Liver (tissue), 9 donors: Measurements from ENCODE around the gene RPS28. TPM values are rescaled to one million over a fixed set of nuclear protein-coding genes. Genes with fewer than 3 reads are reported as not detected.
A peak's percentile ranks its signal among the peaks of the same experiment; 100 is the strongest.

Experiments
- DNase-seq: peaks from one replicate; pipeline ENCODE4 v3.0.0-alpha.2; 2017; ENCODE audit warnings: low spot score
- H3K27ac ChIP-seq, 2 donors: one replicate each; pipeline ENCODE4 v1.7.0; 2013; ENCODE audit warnings: inconsistent platforms in 2 of 2, low read length in 2 of 2, control low read depth in 1 of 2, low read depth in 1 of 2, mild to moderate bottlenecking in 1 of 2
- H3K27me3 ChIP-seq, 4 donors: one replicate each; pipeline versions ENCODE4 v1.6.1 to v1.7.0; 2013; ENCODE audit warnings: low read length in 3 of 4, inconsistent platforms in 1 of 4, mild to moderate bottlenecking in 1 of 4, moderate library complexity in 1 of 4; ENCODE audit not compliant: control insufficient read depth in 4 of 4, insufficient read depth in 4 of 4
- H3K36me3 ChIP-seq, 4 donors: one replicate each; pipeline versions ENCODE4 v1.6.1 to v1.7.0; 2013; ENCODE audit warnings: low read length in 3 of 4, mild to moderate bottlenecking in 3 of 4, low read depth in 1 of 4, moderate library complexity in 1 of 4; ENCODE audit not compliant: control insufficient read depth in 4 of 4, insufficient read depth in 3 of 4
- H3K4me1 ChIP-seq, 4 donors: one replicate each; pipeline versions ENCODE4 v1.6.1 to v1.7.0; 2013; ENCODE audit warnings: low read length in 3 of 4, mild to moderate bottlenecking in 3 of 4, moderate library complexity in 1 of 4; ENCODE audit not compliant: control insufficient read depth in 4 of 4, insufficient read depth in 4 of 4
- H3K4me3 ChIP-seq, 3 donors: one replicate each; pipeline versions ENCODE4 v1.6.1 to v1.7.0; 2013; ENCODE audit warnings: low read length in 3 of 3, control low read depth in 1 of 3, low read depth in 1 of 3, mild to moderate bottlenecking in 1 of 3
- H3K9ac ChIP-seq, 2 donors: one replicate each; pipeline ENCODE4 v1.7.0; 2013; ENCODE audit warnings: low read length in 2 of 2, mild to moderate bottlenecking in 2 of 2, moderate library complexity in 2 of 2, control low read depth in 1 of 2, low read depth in 1 of 2
- H3K9me3 ChIP-seq, 4 donors: one replicate each; pipeline versions ENCODE4 v1.6.1 to v1.7.0; 2013; ENCODE audit warnings: low read length in 3 of 4; ENCODE audit not compliant: control insufficient read depth in 4 of 4
- EGR1 ChIP-seq, 2 donors: IDR thresholded peaks; 2 replicates each; pipeline ENCODE4 v1.6.1; 2016 to 2018; ENCODE audit warnings: antibody characterized with exemption in 2 of 2, low read depth in 2 of 2
- HNF4A ChIP-seq, 2 donors: conservative IDR thresholded peaks; 2 replicates each; pipeline ENCODE4 v1.6.1; 2016; ENCODE audit warnings: antibody characterized with exemption in 2 of 2, mild to moderate bottlenecking in 2 of 2
- NR2F2 ChIP-seq: IDR thresholded peaks from 2 replicates; pipeline ENCODE4 v1.6.1; 2016; ENCODE audit warnings: antibody characterized with exemption
- RAD21 ChIP-seq, 2 donors: IDR thresholded peaks; 2 replicates each; pipeline ENCODE4 v1.6.1; 2016; ENCODE audit warnings: antibody characterized with exemption in 2 of 2, mild to moderate bottlenecking in 2 of 2
- RXRA ChIP-seq, 2 donors: IDR thresholded peaks; 2 replicates each; pipeline ENCODE4 v1.6.1; 2017 to 2018; ENCODE audit warnings: antibody characterized with exemption in 2 of 2, mild to moderate bottlenecking in 1 of 2
- SP1 ChIP-seq: IDR thresholded peaks from 2 replicates; pipeline ENCODE4 v1.6.1; 2018; ENCODE audit warnings: antibody characterized with exemption, mild to moderate bottlenecking
- WGBS: extraction: QIAGEN DNeasy Blood & Tissue Kit; methylation state at CpG from one replicate; pipeline ENCODE4 v1.1.7; 2013; 5-methylcytosine and 5-hydroxymethylcytosine counted together
- polyA plus RNA-seq, 2 donors: library from polyadenylated mRNA; stranded (reverse) in 1 of 2; unstranded in 1 of 2; fragments of 200-250 nt in 1 of 2; fragments of >200 nt in 1 of 2; fragmentation: Nextera tagmentation in 1 of 2; extraction: Ambion mirVana in 1 of 2; gene quantifications; one replicate each; pipeline versions ENCODE4 v1.2.1 to v1.2.3, GENCODE V29; 2013 to 2015
- total RNA-seq, 2 donors: library from RNA; depleted of rRNA; stranded (reverse); fragments of >200 nt; gene quantifications; one replicate each; pipeline ENCODE4 v1.2.3, GENCODE V29; 2014
- donor health status: healthy.
- donor health status: healthy.
- donor health status: healthy.
- donor health status: healthy.
- donor health status: healthy.

Gene RPS28
- total and polyA plus RNA-seq, 4 donors, result 74.7 to 467 (median 265) TPM

DNA sequence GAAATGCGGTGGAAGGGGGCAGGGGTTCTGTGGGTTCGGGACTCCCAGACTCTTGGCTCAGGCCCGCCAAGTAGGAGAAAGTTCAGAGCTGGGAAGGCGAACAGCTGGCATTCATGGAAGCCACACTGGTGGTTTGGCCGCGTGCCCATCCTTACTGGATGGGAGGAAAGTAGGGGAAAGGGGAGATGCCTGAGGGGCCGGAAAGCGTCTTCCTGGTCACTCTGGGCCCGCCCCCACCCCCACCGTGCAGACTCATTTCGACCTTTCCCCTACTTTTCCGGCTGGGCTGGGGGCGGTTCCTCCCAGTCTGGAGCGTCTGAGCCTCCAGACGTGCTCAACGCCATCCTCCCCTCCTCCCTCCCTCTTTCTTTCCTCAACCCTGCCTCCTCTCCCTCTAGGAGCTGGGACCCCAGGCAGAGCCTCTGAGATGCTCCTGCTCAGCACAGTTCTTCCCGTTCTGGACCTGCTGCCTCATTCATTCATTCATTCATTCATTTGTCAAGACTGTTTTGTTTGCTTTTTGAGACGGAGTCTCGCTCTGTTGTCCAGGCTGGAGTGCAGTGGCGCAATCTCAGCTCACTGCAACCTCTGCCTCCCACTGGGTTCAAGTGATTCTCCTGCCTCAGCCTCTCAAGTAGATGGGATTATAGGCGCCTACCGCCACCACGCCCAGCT lies 46.2 kb downstream of the RPS28 start (continued):
- TF ChIP-seq SP1 (peak; percentile 91), EGR1 (IDR thresholded peaks at IDR 0.05; ENCODE audit: low read depth in 2 of 2) (peak in 1 of 2 donors; percentile 51), HNF4A (conservative IDR thresholded peaks at IDR 0.05) (peak in 1 of 2 donors; percentile 36), NR2F2 (peak; percentile 60)

GRCh38 chr19:8370176-8371010 lies 49.1 kb downstream of the RPS28 start:
- Histone ChIP-seq H3K9ac (no peak overlapping the region), H3K27me3 (no peaks in the 10 kb centered on the region), H3K4me1 (peaks cover 19 to 62% (median 43%) of the 10 kb centered on the region in 4 donors), H3K36me3 (peaks cover 5 to 12% (median 8%) of the 10 kb centered on the region in 4 donors), H3K4me3 (no peak overlapping the region), H3K27ac (peak overlapping the region; percentile 34 to 63), H3K9me3 (no peaks in the 10 kb centered on the region)
- TF ChIP-seq NR2F2 (no peak), RXRA (IDR thresholded peaks at IDR 0.05) (peak in 1 of 2 donors; percentile 36)
- 64% methylated on average over 19 of the region's 19 CpGs for WGBS
- DNase-seq, result no peak

DNA sequence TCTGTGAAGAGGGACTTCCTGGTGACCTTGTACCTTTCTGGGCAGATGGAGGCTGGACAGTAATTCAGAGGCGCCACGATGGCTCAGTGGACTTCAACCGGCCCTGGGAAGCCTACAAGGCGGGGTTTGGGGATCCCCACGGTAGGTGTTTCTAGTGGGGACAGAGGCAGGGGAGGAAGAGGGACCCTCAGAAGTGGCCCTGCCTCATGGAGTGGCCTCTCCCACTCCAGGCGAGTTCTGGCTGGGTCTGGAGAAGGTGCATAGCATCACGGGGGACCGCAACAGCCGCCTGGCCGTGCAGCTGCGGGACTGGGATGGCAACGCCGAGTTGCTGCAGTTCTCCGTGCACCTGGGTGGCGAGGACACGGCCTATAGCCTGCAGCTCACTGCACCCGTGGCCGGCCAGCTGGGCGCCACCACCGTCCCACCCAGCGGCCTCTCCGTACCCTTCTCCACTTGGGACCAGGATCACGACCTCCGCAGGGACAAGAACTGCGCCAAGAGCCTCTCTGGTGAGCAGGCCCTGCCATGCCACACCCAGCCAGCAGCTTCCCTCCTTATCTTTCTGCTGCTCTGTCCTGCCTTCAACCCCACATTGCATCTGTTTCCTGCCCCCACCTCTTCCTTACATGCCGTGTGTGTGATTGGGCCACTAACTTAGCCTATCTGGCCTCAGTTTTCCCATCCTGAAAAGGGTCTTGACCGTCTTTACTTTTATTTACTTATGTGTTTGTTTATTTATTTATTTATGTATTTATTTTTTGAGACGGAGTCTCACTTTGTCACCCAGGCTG lies 49.9 kb downstream of the RPS28 start:
- DNase-seq, result no peak
- TF ChIP-seq HNF4A (conservative IDR thresholded peaks at IDR 0.05), result peak in 1 of 2 donors; percentile 17
- TF ChIP-seq RAD21 (IDR thresholded peaks at IDR 0.05), result no peak
- Histone ChIP-seq H3K4me3 (no peak overlapping the region), H3K36me3 (peaks cover 5 to 12% (median 8%) of the 10 kb centered on the region in 4 donors), H3K9ac (no peak overlapping the region), H3K27ac (peak overlapping the region; percentile 34 to 63), H3K27me3 (no peaks in the 10 kb centered on the region), H3K9me3 (no peaks in the 10 kb centered on the region), H3K4me1 (peaks cover 19 to 55% (median 36%) of the 10 kb centered on the region in 4 donors)
- 71% methylated on average over 28 of the region's 28 CpGs for WGBS

Other genes starting within 250 kb of the RPS28 start
- gene FBN3, start 171.9 kb upstream of the RPS28 start, total RNA-seq, result under 1 TPM; under 0.01 to 0.61 TPM
- under 1 TPM in 1 of 2 donors, not detected in 1; 0.08 TPM for gene FBN3, start 171.9 kb upstream of the RPS28 start, polyA plus RNA-seq
- gene CERS4, start 112.1 kb upstream of the RPS28 start, total RNA-seq, result 10 to 100 TPM; 55.6 to 65.1 TPM
- 10 to 100 TPM; 42.7 to 57.2 TPM for gene CERS4, start 112.1 kb upstream of the RPS28 start, polyA plus RNA-seq
- gene CD320, start 13.1 kb upstream of the RPS28 start, total RNA-seq, result 10 to 100 TPM in 1 of 2 donors, 1 to 10 TPM in 1; 6.7 to 10.9 TPM
- 10 to 100 TPM; 14.3 to 18.0 TPM for gene CD320, start 13.1 kb upstream of the RPS28 start, polyA plus RNA-seq
- 10 to 100 TPM; 19.6 to 26.1 TPM for gene NDUFA7, start 121 bp upstream of the RPS28 start, total RNA-seq
- gene NDUFA7, start 121 bp upstream of the RPS28 start, polyA plus RNA-seq, result 100 to 1,000 TPM in 1 of 2 donors, 10 to 100 TPM in 1; 85.2 to 101 TPM
- gene KANK3, start 21.8 kb downstream of the RPS28 start, total RNA-seq, result 1 to 10 TPM; 3.3 to 4.5 TPM
- gene KANK3, start 21.8 kb downstream of the RPS28 start, polyA plus RNA-seq, result 1 to 10 TPM in 1 of 2 donors, under 1 TPM in 1; 0.44 to 3.6 TPM
- 100 to 1,000 TPM in 1 of 2 donors, under 1 TPM in 1; 0.65 to 144 TPM for gene ANGPTL4, start 42.7 kb downstream of the RPS28 start, total RNA-seq
- 100 to 1,000 TPM in 1 of 2 donors, 10 to 100 TPM in 1; 25.2 to 118 TPM for gene ANGPTL4, start 42.7 kb downstream of the RPS28 start, polyA plus RNA-seq
- gene RAB11B, start 68.9 kb downstream of the RPS28 start, total RNA-seq, result 10 to 100 TPM; 31.9 to 91.2 TPM
- gene RAB11B, start 68.9 kb downstream of the RPS28 start, polyA plus RNA-seq, result 10 to 100 TPM; 27.3 to 58.1 TPM
- 10 to 100 TPM; 78.6 to 89.5 TPM for gene MARCHF2, start 91.8 kb downstream of the RPS28 start, total RNA-seq
- 10 to 100 TPM; 21.6 to 39.1 TPM for gene MARCHF2, start 91.8 kb downstream of the RPS28 start, polyA plus RNA-seq
- gene HNRNPM, start 123.5 kb downstream of the RPS28 start, total RNA-seq, result 10 to 100 TPM; 66.3 to 75.1 TPM
- gene HNRNPM, start 123.5 kb downstream of the RPS28 start, polyA plus RNA-seq, result 10 to 100 TPM; 39.4 to 86.9 TPM
- gene PRAM1, start 181.1 kb downstream of the RPS28 start, total RNA-seq, result 1 to 10 TPM in 1 of 2 donors, under 1 TPM in 1; 0.84 to 1.8 TPM
- under 1 TPM; 0.75 to 0.77 TPM for gene PRAM1, start 181.1 kb downstream of the RPS28 start, polyA plus RNA-seq
- 10 to 100 TPM in 1 of 2 donors, 1 to 10 TPM in 1; 3.5 to 10.3 TPM for gene ZNF414, start 192.7 kb downstream of the RPS28 start, total RNA-seq
- 10 to 100 TPM in 1 of 2 donors, 1 to 10 TPM in 1; 4.1 to 16.0 TPM for gene ZNF414, start 192.7 kb downstream of the RPS28 start, polyA plus RNA-seq